Ectodermal cell (in vitro differentiated cells): Measurements from ENCODE around the gene TIPIN.
A peak's percentile ranks its signal among the peaks of the same experiment; 100 is the strongest.
"Not testable (repeated sequence)": the region's sequence is repeated elsewhere in the genome, so short reads cannot be mapped to it uniquely, and the experiment has no call there.

ENCODE experiments used
- H3K27ac ChIP-seq: 2 replicates; pipeline ENCODE4 v1.7.0; 2013; ENCODE audit warnings: mild to moderate bottlenecking, low read depth, low read length; ENCODE audit not compliant: insufficient read depth, poor library complexity, severe bottlenecking
- H3K27me3 ChIP-seq: 2 replicates; pipeline ENCODE4 v1.7.0; 2013; ENCODE audit warnings: mild to moderate bottlenecking, low read length; ENCODE audit not compliant: insufficient read depth, control insufficient read depth, poor library complexity, severe bottlenecking
- H3K36me3 ChIP-seq: one replicate; pipeline ENCODE4 v1.7.0; 2013; ENCODE audit warnings: low read length; ENCODE audit not compliant: control insufficient read depth, insufficient read depth
- H3K4me1 ChIP-seq: one replicate; pipeline ENCODE4 v1.7.0; 2013; ENCODE audit warnings: low read length; ENCODE audit not compliant: control insufficient read depth, insufficient read depth
- H3K4me3 ChIP-seq: 2 replicates; pipeline ENCODE4 v1.7.0; 2013; ENCODE audit warnings: low read depth, low read length, control low read depth; ENCODE audit not compliant: insufficient read depth
- H3K9me3 ChIP-seq: 2 replicates; pipeline ENCODE4 v1.7.0; 2013; ENCODE audit warnings: mild to moderate bottlenecking, low read length, moderate library complexity; ENCODE audit not compliant: control insufficient read depth
- WGBS, 2 experiments: methylation state at CpG; one replicate each; pipeline ENCODE4 v1.1.7; 2013; ENCODE audit warnings: missing lambda C conversion rate in 2 of 2; 5-methylcytosine and 5-hydroxymethylcytosine counted together

Gene TIPIN

DNA sequence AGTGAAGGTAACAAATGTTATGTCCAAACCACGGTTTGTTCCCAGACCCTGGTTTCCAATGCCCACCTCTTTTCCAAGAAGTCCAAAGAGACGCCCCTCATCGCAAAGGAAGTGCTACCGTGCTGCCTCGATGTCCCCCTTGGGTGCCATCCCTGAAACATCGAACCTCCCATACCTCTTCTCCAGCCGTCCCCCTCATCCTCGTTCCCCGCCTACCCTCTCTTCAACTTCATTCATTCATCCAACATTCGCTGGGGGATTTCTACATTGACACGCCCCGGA lies 467 bp downstream of the TIPIN start:
- 9% methylated on average over 12 of the region's 12 CpGs for WGBS, 2 experiments
- Histone ChIP-seq H3K9me3 (no peaks in the 10 kb centered on the region), H3K36me3 (no peaks in the 10 kb centered on the region), H3K27ac (peak overlapping the region; percentile 31), H3K4me3 (peak overlapping the region; percentile 66), H3K27me3 (no peaks in the 10 kb centered on the region), H3K4me1 (no peaks in the 10 kb centered on the region)

GRCh38 chr15:66348530-66348929 lies 8.0 kb downstream of the TIPIN start:
- not testable (repeated sequence) for H3K27me3 ChIP-seq, H3K9me3 ChIP-seq, H3K4me1 ChIP-seq, H3K4me3 ChIP-seq, H3K27ac ChIP-seq
- WGBS, 2 experiments: 75 to 78% methylated on average over 5 of the region's 5 CpGs
- H3K36me3 ChIP-seq: peaks cover 24% of the 10 kb centered on the region

DNA sequence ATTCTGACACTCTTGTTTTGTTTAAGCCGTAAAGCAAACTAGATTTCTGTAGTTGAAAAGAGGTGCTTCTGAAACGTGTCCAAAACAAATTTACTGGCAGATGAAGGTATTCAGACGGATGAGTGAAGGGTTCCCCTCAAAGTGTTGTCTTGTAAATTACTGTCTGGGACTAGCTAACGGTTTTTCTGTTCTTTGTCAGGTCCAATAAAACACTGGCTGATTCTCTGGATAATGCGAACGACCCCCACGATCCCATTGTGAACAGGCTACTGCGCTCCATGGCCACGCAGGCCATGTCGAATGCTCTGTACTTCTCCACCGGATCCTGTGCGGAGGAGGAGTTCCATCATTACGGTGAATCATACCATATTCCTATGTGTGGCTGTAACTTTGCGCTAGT lies 27.7 kb downstream of the TIPIN start:
- WGBS, 2 experiments: 96% methylated on average over 13 to 14 of the region's 14 CpGs
- Histone ChIP-seq H3K9me3 (no peaks in the 10 kb centered on the region), H3K27me3 (no peaks in the 10 kb centered on the region), H3K4me3 (no peak overlapping the region), H3K27ac (no peak overlapping the region), H3K4me1 (peaks cover under 1% of the 10 kb centered on the region), H3K36me3 (peaks cover 7% of the 10 kb centered on the region)

GRCh38 chr15:66327736-66328135 lies 28.7 kb downstream of the TIPIN start:
- Histone ChIP-seq H3K36me3 (peaks cover 7% of the 10 kb centered on the region), H3K9me3 (no peaks in the 10 kb centered on the region)
- 94 to 95% methylated on average over 4 of the region's 4 CpGs for WGBS, 2 experiments

DNA sequence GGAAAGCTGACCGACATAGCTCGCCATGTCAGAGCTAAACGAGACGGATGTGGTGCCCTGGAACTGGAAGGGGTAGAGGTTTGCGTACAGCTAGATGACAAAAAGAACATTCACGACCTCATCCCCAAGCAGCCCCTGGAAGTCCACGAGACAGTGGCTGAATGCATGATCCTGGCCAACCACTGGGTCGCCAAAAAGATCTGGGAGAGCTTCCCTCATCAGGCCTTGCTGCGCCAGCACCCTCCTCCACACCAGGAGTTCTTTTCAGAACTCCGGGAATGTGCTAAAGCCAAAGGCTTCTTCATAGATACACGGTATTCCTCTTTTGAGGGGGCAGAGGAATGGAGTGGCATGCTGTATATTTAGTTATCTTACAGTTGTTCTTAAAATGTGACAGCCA lies 30.4 kb downstream of the TIPIN start:
- H3K36me3 ChIP-seq: peaks cover 7% of the 10 kb centered on the region

More at GRCh38 chr15:66327736-66328135, 28.7 kb downstream of the TIPIN start:
- Histone ChIP-seq H3K27ac (no peak overlapping the region), H3K4me1 (peaks cover 4% of the 10 kb centered on the region), H3K27me3 (no peaks in the 10 kb centered on the region), H3K4me3 (no peak overlapping the region)

DNA sequence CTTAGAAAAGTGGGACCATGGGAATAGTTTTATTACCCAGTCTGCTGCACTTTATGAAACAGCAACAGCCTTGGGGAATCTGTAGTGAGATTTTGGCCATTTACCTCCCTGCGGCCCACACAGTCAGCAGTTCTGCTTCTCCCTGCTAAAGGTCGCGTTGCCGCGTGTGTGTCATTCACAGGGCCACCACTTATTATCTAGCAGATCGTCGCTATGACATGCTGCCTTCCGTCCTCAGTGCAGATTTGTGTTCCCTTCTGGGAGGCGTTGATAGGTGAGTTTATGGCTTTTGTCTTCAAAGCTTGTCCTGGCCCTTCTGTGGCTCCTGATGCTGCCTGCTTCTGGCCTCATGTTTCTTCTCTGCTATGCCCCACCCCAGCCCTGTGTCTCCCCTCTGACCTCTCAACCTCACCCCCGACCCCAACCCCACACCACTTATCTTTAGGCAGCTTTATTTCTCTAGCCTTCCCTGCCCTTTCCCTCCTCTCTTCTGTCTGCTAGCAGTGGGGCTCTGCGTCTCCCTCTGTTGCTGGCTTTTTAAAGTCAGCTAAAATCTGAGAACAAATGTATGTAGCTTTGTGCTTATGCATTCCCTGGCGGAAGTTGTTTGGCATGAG lies 33.1 kb downstream of the TIPIN start:
- Histone ChIP-seq H3K36me3 (no peaks in the 10 kb centered on the region), H3K4me1 (peaks cover 4% of the 10 kb centered on the region), H3K9me3 (no peaks in the 10 kb centered on the region), H3K4me3 (no peak overlapping the region), H3K27me3 (no peaks in the 10 kb centered on the region), H3K27ac (no peak overlapping the region)
- 85 to 86% methylated on average over 12 of the region's 12 CpGs for WGBS, 2 experiments

More for the DNA sequence above, 30.4 kb downstream of the TIPIN start:
- H3K4me1 ChIP-seq: peaks cover 4% of the 10 kb centered on the region
- WGBS, 2 experiments: 95% methylated on average over 11 of the region's 11 CpGs
- no peaks in the 10 kb centered on the region for H3K27me3 ChIP-seq
- no peak overlapping the region for H3K27ac ChIP-seq
- no peak overlapping the region for H3K4me3 ChIP-seq
- no peaks in the 10 kb centered on the region for H3K9me3 ChIP-seq

GRCh38 chr15:66312144-66312543 lies 44.3 kb downstream of the TIPIN start:
- Histone ChIP-seq H3K27ac (no peak overlapping the region), H3K36me3 (peaks cover 5% of the 10 kb centered on the region), H3K4me1 (no peaks in the 10 kb centered on the region), H3K4me3 (no peak overlapping the region), H3K9me3 (no peaks in the 10 kb centered on the region), H3K27me3 (no peaks in the 10 kb centered on the region)
- 87 to 98% methylated on average over 2 of the region's 2 CpGs for WGBS, 2 experiments

DNA sequence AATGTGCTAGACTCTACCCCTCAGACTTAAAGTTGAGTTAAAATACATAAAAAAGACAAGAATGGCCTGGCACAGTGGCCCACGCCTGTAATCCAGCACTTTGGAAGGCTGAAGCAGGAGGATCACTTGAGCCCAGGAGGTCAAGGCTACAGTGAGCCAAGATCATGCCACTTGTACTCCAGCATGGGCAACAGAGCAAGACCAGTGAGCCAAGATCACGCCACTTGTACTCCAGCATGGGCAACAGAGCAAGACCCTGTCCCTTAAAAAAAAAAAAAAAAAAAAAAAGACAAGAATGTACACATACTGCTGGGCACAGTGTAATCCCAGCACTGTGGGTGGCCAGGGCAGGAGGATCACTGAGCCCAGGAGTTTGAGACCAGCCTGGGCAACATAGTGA lies 45.7 kb downstream of the TIPIN start:
- H3K9me3 ChIP-seq: no peaks in the 10 kb centered on the region
- peaks cover 5% of the 10 kb centered on the region for H3K36me3 ChIP-seq
- no peak overlapping the region for H3K27ac ChIP-seq
- H3K27me3 ChIP-seq: no peaks in the 10 kb centered on the region
- 90 to 97% methylated on average over 2 of the region's 2 CpGs for WGBS, 2 experiments
- H3K4me3 ChIP-seq: no peak overlapping the region
- H3K4me1 ChIP-seq: no peaks in the 10 kb centered on the region

GRCh38 chr15:66309828-66310227 lies 46.7 kb downstream of the TIPIN start:
- 92 to 97% methylated on average over 3 of the region's 3 CpGs for WGBS, 2 experiments
- Histone ChIP-seq H3K27ac (no peak overlapping the region), H3K9me3 (no peaks in the 10 kb centered on the region), H3K4me3 (no peak overlapping the region), H3K27me3 (no peaks in the 10 kb centered on the region), H3K36me3 (peaks cover 5% of the 10 kb centered on the region), H3K4me1 (no peaks in the 10 kb centered on the region)

GRCh38 chr15:66308531-66308930 lies 48.0 kb downstream of the TIPIN start:
- 97 to 98% methylated on average over 3 of the region's 3 CpGs for WGBS, 2 experiments
- no peak overlapping the region for H3K27ac ChIP-seq
- H3K27me3 ChIP-seq: no peaks in the 10 kb centered on the region
- H3K4me3 ChIP-seq: no peak overlapping the region
- H3K4me1 ChIP-seq: no peaks in the 10 kb centered on the region
- H3K9me3 ChIP-seq: no peaks in the 10 kb centered on the region
- H3K36me3 ChIP-seq: peaks cover 5% of the 10 kb centered on the region

DNA sequence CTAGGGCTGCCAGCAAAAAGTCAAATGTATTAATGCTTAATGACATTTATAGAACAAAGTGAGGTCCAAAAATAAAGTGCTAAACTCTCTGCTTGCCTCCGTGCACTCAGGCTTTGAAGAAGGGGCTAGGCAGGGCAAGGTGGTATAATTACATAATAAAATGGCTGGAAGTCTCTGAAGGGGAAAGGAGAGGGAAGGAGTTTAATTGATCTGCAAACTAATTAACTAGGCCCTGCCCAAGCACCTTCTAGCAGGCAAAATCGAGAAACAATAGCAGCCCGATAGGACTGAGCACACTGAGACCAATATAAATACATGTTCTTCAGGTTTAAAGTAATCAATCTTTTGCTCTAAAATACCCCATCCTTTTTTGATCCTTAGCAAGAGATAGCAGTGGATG lies 50.1 kb downstream of the TIPIN start:
- no peaks in the 10 kb centered on the region for H3K27me3 ChIP-seq

More for the DNA sequence above, 50.1 kb downstream of the TIPIN start:
- WGBS, 2 experiments: 83 to 86% methylated on average over 3 of the region's 3 CpGs
- no peak overlapping the region for H3K27ac ChIP-seq
- no peaks in the 10 kb centered on the region for H3K36me3 ChIP-seq
- H3K4me3 ChIP-seq: no peak overlapping the region
- no peaks in the 10 kb centered on the region for H3K9me3 ChIP-seq
- no peaks in the 10 kb centered on the region for H3K4me1 ChIP-seq
